SK-N-SH treated with all-trans-retinoic acid at 6 μM for 48 hours (cell line): ENCODE results near the gene ADGRB3.
A peak's percentile ranks its signal among the peaks of the same experiment; 100 is the strongest.

ENCODE experiments used
- ATAC-seq: fragments of 200-7000 bp; cut with Tn5 transposase; 3 replicates; pipeline ENCODE4 v1.9.1; 2020; ENCODE audit warnings: mild to moderate bottlenecking, moderate library complexity
- ARNTL ChIP-seq: fragments of 450-650 bp; formaldehyde crosslinking; IDR thresholded peaks from 2 replicates; pipeline ENCODE4 v1.5.0; 2020; ENCODE audit warnings: low read depth, mild to moderate bottlenecking, moderate library complexity, borderline replicate concordance
- CSDC2 ChIP-seq: fragments of 250-450 bp; sonication (Bioruptor Pico); IDR thresholded peaks from 2 replicates; pipeline ENCODE4 v1.5.0; 2020; ENCODE audit warnings: mild to moderate bottlenecking, moderate library complexity
- ESRRG ChIP-seq: fragments of 250-450 bp; sonication (Bioruptor Pico); IDR thresholded peaks from 2 replicates; pipeline ENCODE4 v1.6.1; 2021; ENCODE audit warnings: mild to moderate bottlenecking
- GLIS3 ChIP-seq: fragments of 250-450 bp; sonication (Bioruptor Pico); IDR thresholded peaks from 2 replicates; pipeline ENCODE4 v1.5.0; 2020; ENCODE audit warnings: mild to moderate bottlenecking, moderate library complexity
- ISL1 ChIP-seq: fragments of 250-450 bp; sonication (Bioruptor Pico); IDR thresholded peaks from 2 replicates; pipeline ENCODE4 v2.1.2; 2022; ENCODE audit warnings: mild to moderate bottlenecking, moderate library complexity
- OSR1 ChIP-seq: fragments of 250-450 bp; sonication (Bioruptor Pico); IDR thresholded peaks from 2 replicates; pipeline ENCODE4 v1.8.0; 2022; ENCODE audit warnings: moderate library complexity, mild to moderate bottlenecking, inconsistent platforms
- PPARA ChIP-seq: fragments of 250-450 bp; sonication (Bioruptor Pico); IDR thresholded peaks from 2 replicates; pipeline ENCODE4 v1.5.0; 2020; ENCODE audit warnings: mild to moderate bottlenecking, borderline replicate concordance
- RARB ChIP-seq: fragments of 250-450 bp; sonication (Bioruptor Pico); IDR thresholded peaks from 2 replicates; pipeline ENCODE4 v1.8.0; 2021; ENCODE audit warnings: mild to moderate bottlenecking, moderate library complexity
- TCF4 ChIP-seq: fragments of 250-450 bp; sonication (Bioruptor Pico); IDR thresholded peaks from 2 replicates; pipeline ENCODE4 v1.8.0; 2021; ENCODE audit warnings: mild to moderate bottlenecking, moderate library complexity, borderline replicate concordance
- TOX ChIP-seq: fragments of 250-450 bp; sonication (Bioruptor Pico); IDR thresholded peaks from 2 replicates; pipeline ENCODE4 v1.8.0; 2021; ENCODE audit warnings: mild to moderate bottlenecking, moderate library complexity, borderline replicate concordance
- ZFP3 ChIP-seq: fragments of 250-450 bp; sonication (Bioruptor Pico); IDR thresholded peaks from 2 replicates; pipeline ENCODE4 v1.5.0; 2020; ENCODE audit warnings: mild to moderate bottlenecking, moderate library complexity
- ZFP30 ChIP-seq: fragments of 450-650 bp; formaldehyde crosslinking; IDR thresholded peaks from 2 replicates; pipeline ENCODE4 v1.5.0; 2022; ENCODE audit warnings: mild to moderate bottlenecking, moderate library complexity
- ZNF565 ChIP-seq: fragments of 450-650 bp; formaldehyde crosslinking; conservative IDR thresholded peaks from 2 replicates; pipeline ENCODE4 v1.5.0; 2020; ENCODE audit warnings: low read depth, mild to moderate bottlenecking, moderate library complexity
- ZNF70 ChIP-seq: fragments of 450-650 bp; formaldehyde crosslinking; IDR thresholded peaks from 2 replicates; pipeline ENCODE4 v1.5.0; 2020; ENCODE audit warnings: mild to moderate bottlenecking, moderate library complexity
- ZNF8 ChIP-seq: fragments of 450-650 bp; formaldehyde crosslinking; IDR thresholded peaks from 2 replicates; pipeline ENCODE4 v1.5.0; 2020; ENCODE audit warnings: mild to moderate bottlenecking, moderate library complexity
- TF ChIP-seq, protein P1 (sequence below): fragments of 250-450 bp; sonication (Bioruptor Pico); IDR thresholded peaks from 2 replicates; pipeline ENCODE4 v1.5.0; 2020; ENCODE audit warnings: mild to moderate bottlenecking, moderate library complexity
- TF ChIP-seq, protein P2 (sequence below): fragments of 250-450 bp; sonication (Bioruptor Pico); IDR thresholded peaks from 2 replicates; pipeline ENCODE4 v1.5.1; 2021; ENCODE audit warnings: mild to moderate bottlenecking, moderate library complexity
- TF ChIP-seq, protein P3 (sequence below): fragments of 250-450 bp; sonication (Bioruptor Pico); IDR thresholded peaks from 2 replicates; pipeline ENCODE4 v1.8.0; 2020; ENCODE audit warnings: mild to moderate bottlenecking, moderate library complexity, borderline replicate concordance
- TF ChIP-seq, protein P4 (sequence below): fragments of 250-450 bp; sonication (Bioruptor Pico); IDR thresholded peaks from 2 replicates; pipeline ENCODE4 v1.8.0; 2021; ENCODE audit warnings: low read depth, mild to moderate bottlenecking, moderate library complexity, borderline replicate concordance

ADGRB3 gene

DNA sequence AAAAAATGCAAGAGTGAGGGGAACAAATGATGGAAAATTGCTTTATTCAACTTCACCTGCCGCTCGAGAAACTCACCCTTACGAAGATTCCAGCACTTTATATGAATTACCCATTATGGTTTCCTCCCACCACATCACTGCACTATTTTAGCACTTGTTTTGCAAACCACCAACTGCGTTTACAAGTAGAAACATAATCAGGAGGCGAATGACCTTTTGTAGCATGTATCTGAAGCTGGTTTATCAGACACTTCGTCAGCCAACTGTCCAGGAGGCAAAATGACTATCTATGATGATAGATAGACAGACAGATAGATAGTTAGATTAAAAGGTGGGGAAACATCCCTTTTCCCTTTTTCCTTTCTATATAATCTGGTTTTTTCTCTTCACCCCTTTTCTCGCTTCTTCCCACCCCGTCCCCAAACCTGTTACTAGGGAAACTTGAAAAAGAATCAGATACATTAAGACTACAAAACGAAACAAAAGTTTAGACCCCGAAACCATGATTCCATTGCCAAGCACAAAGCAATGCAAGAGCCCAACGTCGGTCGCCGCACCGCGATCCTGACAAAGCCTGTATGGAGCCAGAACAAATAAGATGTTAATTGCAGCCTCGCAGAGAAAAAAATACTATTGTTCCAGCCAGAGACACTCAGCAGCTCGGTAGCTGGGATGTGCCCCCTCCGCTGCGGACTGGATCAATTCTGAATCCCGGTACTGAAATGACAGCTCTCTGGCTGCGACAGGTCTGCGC is 933 bp upstream of the ADGRB3 start:
- TF ChIP-seq CSDC2 (CRISPR knock-in tag) (no peak), ISL1 (no peak), ZNF565 (CRISPR knock-in tag) (no peak), TCF4 (CRISPR knock-in tag) (no peak), ZNF70 (CRISPR knock-in tag) (no peak), GLIS3 (no peak), RARB (CRISPR knock-in tag) (no peak), ZFP30 (no peak), ESRRG (CRISPR knock-in tag) (no peak), ZFP3 (CRISPR knock-in tag) (no peak), TOX (CRISPR knock-in tag) (no peak), PPARA (CRISPR knock-in tag) (no peak)
- TF ChIP-seq, protein P1, sequence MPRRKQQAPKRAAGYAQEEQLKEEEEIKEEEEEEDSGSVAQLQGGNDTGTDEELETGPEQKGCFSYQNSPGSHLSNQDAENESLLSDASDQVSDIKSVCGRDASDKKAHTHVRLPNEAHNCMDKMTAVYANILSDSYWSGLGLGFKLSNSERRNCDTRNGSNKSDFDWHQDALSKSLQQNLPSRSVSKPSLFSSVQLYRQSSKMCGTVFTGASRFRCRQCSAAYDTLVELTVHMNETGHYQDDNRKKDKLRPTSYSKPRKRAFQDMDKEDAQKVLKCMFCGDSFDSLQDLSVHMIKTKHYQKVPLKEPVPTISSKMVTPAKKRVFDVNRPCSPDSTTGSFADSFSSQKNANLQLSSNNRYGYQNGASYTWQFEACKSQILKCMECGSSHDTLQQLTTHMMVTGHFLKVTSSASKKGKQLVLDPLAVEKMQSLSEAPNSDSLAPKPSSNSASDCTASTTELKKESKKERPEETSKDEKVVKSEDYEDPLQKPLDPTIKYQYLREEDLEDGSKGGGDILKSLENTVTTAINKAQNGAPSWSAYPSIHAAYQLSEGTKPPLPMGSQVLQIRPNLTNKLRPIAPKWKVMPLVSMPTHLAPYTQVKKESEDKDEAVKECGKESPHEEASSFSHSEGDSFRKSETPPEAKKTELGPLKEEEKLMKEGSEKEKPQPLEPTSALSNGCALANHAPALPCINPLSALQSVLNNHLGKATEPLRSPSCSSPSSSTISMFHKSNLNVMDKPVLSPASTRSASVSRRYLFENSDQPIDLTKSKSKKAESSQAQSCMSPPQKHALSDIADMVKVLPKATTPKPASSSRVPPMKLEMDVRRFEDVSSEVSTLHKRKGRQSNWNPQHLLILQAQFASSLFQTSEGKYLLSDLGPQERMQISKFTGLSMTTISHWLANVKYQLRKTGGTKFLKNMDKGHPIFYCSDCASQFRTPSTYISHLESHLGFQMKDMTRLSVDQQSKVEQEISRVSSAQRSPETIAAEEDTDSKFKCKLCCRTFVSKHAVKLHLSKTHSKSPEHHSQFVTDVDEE (CRISPR knock-in tag) = no peak
- TF ChIP-seq, protein P2, sequence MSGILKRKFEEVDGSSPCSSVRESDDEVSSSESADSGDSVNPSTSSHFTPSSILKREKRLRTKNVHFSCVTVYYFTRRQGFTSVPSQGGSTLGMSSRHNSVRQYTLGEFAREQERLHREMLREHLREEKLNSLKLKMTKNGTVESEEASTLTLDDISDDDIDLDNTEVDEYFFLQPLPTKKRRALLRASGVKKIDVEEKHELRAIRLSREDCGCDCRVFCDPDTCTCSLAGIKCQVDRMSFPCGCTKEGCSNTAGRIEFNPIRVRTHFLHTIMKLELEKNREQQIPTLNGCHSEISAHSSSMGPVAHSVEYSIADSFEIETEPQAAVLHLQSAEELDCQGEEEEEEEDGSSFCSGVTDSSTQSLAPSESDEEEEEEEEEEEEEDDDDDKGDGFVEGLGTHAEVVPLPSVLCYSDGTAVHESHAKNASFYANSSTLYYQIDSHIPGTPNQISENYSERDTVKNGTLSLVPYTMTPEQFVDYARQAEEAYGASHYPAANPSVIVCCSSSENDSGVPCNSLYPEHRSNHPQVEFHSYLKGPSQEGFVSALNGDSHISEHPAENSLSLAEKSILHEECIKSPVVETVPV = no peak
- TF ChIP-seq, protein P3, sequence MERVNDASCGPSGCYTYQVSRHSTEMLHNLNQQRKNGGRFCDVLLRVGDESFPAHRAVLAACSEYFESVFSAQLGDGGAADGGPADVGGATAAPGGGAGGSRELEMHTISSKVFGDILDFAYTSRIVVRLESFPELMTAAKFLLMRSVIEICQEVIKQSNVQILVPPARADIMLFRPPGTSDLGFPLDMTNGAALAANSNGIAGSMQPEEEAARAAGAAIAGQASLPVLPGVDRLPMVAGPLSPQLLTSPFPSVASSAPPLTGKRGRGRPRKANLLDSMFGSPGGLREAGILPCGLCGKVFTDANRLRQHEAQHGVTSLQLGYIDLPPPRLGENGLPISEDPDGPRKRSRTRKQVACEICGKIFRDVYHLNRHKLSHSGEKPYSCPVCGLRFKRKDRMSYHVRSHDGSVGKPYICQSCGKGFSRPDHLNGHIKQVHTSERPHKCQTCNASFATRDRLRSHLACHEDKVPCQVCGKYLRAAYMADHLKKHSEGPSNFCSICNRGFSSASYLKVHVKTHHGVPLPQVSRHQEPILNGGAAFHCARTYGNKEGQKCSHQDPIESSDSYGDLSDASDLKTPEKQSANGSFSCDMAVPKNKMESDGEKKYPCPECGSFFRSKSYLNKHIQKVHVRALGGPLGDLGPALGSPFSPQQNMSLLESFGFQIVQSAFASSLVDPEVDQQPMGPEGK (CRISPR knock-in tag) = no peak
- TF ChIP-seq, protein P4, sequence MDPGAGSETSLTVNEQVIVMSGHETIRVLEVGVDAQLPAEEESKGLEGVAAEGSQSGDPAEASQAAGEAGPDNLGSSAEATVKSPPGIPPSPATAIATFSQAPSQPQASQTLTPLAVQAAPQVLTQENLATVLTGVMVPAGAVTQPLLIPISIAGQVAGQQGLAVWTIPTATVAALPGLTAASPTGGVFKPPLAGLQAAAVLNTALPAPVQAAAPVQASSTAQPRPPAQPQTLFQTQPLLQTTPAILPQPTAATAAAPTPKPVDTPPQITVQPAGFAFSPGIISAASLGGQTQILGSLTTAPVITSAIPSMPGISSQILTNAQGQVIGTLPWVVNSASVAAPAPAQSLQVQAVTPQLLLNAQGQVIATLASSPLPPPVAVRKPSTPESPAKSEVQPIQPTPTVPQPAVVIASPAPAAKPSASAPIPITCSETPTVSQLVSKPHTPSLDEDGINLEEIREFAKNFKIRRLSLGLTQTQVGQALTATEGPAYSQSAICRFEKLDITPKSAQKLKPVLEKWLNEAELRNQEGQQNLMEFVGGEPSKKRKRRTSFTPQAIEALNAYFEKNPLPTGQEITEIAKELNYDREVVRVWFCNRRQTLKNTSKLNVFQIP (CRISPR knock-in tag) = no peak
- no peak; the same call in 1 of the 3 replicates for ATAC-seq

DNA sequence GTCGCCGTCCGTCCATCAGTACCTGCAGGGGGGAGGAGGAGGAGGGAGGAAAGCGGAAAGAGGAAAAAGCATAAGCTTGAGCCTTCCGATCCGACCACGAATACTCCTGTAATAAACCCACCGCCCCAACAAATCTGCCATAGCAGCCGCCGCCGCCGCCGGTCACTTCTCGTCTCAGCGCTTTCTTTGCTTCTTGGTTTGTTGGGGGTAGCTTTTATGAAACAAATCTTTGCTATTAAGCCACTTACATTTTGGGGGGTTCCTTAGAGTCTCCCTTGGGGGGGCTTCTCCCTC is 277 bp downstream of the ADGRB3 start:
- peak; percentile 4; the same call in 2 of the 3 replicates for ATAC-seq
- TF ChIP-seq ZNF8 = no peak
- no peak for TF ChIP-seq ZNF70 (CRISPR knock-in tag)
- TF ChIP-seq ISL1 = no peak
- TF ChIP-seq, protein P3 (CRISPR knock-in tag) = peak; percentile 27; the same call in 1 of the 2 replicates
- no peak for TF ChIP-seq OSR1 (CRISPR knock-in tag)
- TF ChIP-seq GLIS3 = no peak
- TF ChIP-seq ARNTL (CRISPR knock-in tag) = no peak
- no peak for TF ChIP-seq ESRRG (CRISPR knock-in tag)
- no peak for TF ChIP-seq TOX (CRISPR knock-in tag)
